Calu3 (cell line): ENCODE data around the gene KLHL2. TPM values are rescaled to one million over a fixed set of nuclear protein-coding genes. Genes with fewer than 3 reads are reported as not detected.
A peak's percentile ranks its signal among the peaks of the same experiment; 100 is the strongest.

Source experiments
- BruUV-seq: library from RNA; stranded (reverse); fragments of 400-500 nt; replicated peaks from 2 replicates; lab custom pipeline; 2021; lab: Mats Ljungman, UMichigan
- CTCF ChIA-PET: fragments of 300-600 bp; sonication (Branson Sonifier 250); formaldehyde crosslinking; loops from one replicate; lab custom pipeline; 2022; ENCODE audit warnings: antibody characterized with exemption; lab: Charles Lee
- DNase-seq: peaks from one replicate; pipeline ENCODE4 v3.0.0; 2022
- H3K27ac Mint-ChIP-seq: one replicate; pipeline ENCODE4 v1.8.0; 2022; ENCODE audit warnings: mixed read lengths; ENCODE audit not compliant: unreplicated experiment
- H3K27me3 Mint-ChIP-seq: one replicate; pipeline ENCODE4 v1.8.0; 2022; ENCODE audit warnings: mixed read lengths; ENCODE audit not compliant: unreplicated experiment
- H3K36me3 Mint-ChIP-seq: one replicate; pipeline ENCODE4 v1.8.0; 2022; ENCODE audit warnings: mild to moderate bottlenecking, moderate library complexity, mixed read lengths; ENCODE audit not compliant: insufficient read depth, unreplicated experiment
- H3K4me1 Mint-ChIP-seq: one replicate; pipeline ENCODE4 v1.8.0; 2022; ENCODE audit warnings: mild to moderate bottlenecking, low read depth, mixed read lengths; ENCODE audit not compliant: unreplicated experiment
- H3K4me3 Mint-ChIP-seq: one replicate; pipeline ENCODE4 v1.8.0; 2022; ENCODE audit warnings: mild to moderate bottlenecking, low read depth, moderate library complexity, mixed read lengths; ENCODE audit not compliant: unreplicated experiment
- H3K9me3 Mint-ChIP-seq: one replicate; pipeline ENCODE4 v1.8.0; 2022; ENCODE audit warnings: low read depth, mixed read lengths; ENCODE audit not compliant: unreplicated experiment
- intact Hi-C: fragments of 100-400 bp; cut with micrococcal nuclease; formaldehyde crosslinking; loops from one replicate; pipeline ENCODE4 v1.10.0; 2022; ENCODE audit not compliant: unreplicated experiment
- total RNA-seq: library from RNA; stranded (reverse); gene quantifications from 2 replicates; pipeline ENCODE4 v1.2.3, GENCODE V29; 2022
- TF ChIP-seq, protein P1 (sequence below): fragments of 200-600 bp; IDR thresholded peaks from one replicate; pipeline ENCODE4 v1.8.0; 2022; ENCODE audit warnings: antibody characterized with exemption; ENCODE audit not compliant: unreplicated experiment

Gene KLHL2
- total RNA-seq, 1 experiment from 2014 or later = 12.9 TPM

DNA sequence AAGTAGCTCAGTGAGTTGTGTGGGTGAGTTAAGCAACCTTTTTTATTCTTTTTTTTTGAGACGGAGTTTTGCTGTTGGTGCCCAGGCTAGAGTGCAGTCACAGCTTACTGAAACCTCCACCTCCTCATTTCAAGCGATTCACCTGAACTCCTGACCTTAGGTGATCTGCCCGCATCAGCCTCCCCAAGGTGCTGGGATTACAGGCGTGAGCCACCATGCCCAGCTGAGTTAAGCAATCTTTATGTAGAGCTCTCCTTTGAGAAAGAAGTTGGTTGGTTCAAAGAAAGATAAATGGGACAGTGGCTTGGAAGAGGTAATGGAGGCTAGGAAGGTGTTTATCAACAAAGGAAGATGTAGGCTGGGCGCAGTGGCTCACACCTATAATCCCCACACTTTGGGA is 123.3 kb downstream of the KLHL2 start:
- no peak for DNase-seq
- CTCF ChIA-PET = no interaction called here
- H3K36me3 Mint-ChIP-seq = peaks cover 38% of the 10 kb centered on the region
- H3K4me1 Mint-ChIP-seq = peaks cover 35% of the 10 kb centered on the region
- intact Hi-C loops = no loop called here
- no peaks in the 10 kb centered on the region for H3K9me3 Mint-ChIP-seq
- no peaks in the 10 kb centered on the region for H3K27me3 Mint-ChIP-seq
- H3K4me3 Mint-ChIP-seq = no peak overlapping the region
- TF ChIP-seq, protein P1, sequence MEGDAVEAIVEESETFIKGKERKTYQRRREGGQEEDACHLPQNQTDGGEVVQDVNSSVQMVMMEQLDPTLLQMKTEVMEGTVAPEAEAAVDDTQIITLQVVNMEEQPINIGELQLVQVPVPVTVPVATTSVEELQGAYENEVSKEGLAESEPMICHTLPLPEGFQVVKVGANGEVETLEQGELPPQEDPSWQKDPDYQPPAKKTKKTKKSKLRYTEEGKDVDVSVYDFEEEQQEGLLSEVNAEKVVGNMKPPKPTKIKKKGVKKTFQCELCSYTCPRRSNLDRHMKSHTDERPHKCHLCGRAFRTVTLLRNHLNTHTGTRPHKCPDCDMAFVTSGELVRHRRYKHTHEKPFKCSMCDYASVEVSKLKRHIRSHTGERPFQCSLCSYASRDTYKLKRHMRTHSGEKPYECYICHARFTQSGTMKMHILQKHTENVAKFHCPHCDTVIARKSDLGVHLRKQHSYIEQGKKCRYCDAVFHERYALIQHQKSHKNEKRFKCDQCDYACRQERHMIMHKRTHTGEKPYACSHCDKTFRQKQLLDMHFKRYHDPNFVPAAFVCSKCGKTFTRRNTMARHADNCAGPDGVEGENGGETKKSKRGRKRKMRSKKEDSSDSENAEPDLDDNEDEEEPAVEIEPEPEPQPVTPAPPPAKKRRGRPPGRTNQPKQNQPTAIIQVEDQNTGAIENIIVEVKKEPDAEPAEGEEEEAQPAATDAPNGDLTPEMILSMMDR = no peak
- peak overlapping the region; percentile 38 for H3K27ac Mint-ChIP-seq
- no TSS peak for BruUV-seq

GRCh38 chr4:165331359-165331758 is 124.0 kb downstream of the KLHL2 start:
- no peak for DNase-seq
- BruUV-seq = no TSS peak
- H3K27ac Mint-ChIP-seq = peak overlapping the region; percentile 38
- H3K9me3 Mint-ChIP-seq = no peaks in the 10 kb centered on the region
- H3K4me3 Mint-ChIP-seq = no peak overlapping the region
- TF ChIP-seq, protein P1 = no peak
- peaks cover 39% of the 10 kb centered on the region for H3K36me3 Mint-ChIP-seq
- H3K27me3 Mint-ChIP-seq = no peaks in the 10 kb centered on the region
- intact Hi-C loops = no loop called here
- CTCF ChIA-PET = no interaction called here
- peaks cover 35% of the 10 kb centered on the region for H3K4me1 Mint-ChIP-seq

DNA sequence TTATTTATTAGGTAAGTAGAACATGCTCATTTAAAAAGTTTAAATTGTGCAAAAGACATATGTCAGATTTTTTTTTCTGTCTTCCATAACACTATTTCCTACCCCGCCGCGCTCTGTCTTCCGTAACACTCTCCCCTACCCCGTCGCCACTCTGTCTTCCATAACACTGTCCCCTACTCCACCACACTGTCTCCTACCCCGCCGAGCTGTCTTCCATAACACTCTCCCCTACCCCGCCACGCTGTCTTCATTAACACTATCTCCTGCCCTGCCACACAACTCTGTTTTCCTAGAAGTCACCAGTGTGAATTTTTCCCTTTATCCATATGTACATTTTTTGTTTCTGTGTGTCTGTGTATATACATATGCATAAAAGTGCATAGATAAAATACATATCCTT is 124.5 kb downstream of the KLHL2 start:
- Mint-ChIP-seq H3K27me3 (no peaks in the 10 kb centered on the region), H3K36me3 (peaks cover 39% of the 10 kb centered on the region), H3K9me3 (no peaks in the 10 kb centered on the region), H3K4me1 (peaks cover 35% of the 10 kb centered on the region), H3K4me3 (no peak overlapping the region), H3K27ac (peak overlapping the region; percentile 38)
- intact Hi-C loops = no loop called here
- BruUV-seq = no TSS peak
- TF ChIP-seq, protein P1 = no peak
- CTCF ChIA-PET = no interaction called here
- DNase-seq = no peak

DNA sequence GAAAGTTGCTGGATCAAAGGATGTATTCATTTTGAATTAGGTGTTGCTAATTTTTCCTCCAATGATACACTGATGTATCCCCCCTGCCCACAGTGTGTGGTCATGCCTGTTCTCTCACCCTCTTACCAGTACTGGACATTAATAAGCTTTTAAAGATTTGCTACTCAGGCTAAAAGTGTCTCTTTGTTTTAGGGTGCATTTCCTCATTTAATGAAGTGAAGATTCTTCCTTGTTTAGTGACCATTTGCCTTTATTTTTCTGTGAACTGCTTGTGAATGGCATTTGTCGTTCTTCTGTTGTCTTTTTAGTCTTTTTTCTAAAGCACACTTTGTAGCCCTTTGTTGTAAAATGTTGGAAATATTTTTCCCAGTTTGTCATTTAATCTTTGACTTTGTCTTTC is 125.1 kb downstream of the KLHL2 start:
- H3K4me3 Mint-ChIP-seq = no peak overlapping the region
- peaks cover 42% of the 10 kb centered on the region for H3K36me3 Mint-ChIP-seq
- no peak for DNase-seq
- H3K27ac Mint-ChIP-seq = peak overlapping the region; percentile 38
- H3K4me1 Mint-ChIP-seq = peaks cover 35% of the 10 kb centered on the region
- intact Hi-C loops = no loop called here
- BruUV-seq = no TSS peak
- CTCF ChIA-PET = no interaction called here
- TF ChIP-seq, protein P1 = no peak
- H3K9me3 Mint-ChIP-seq = no peaks in the 10 kb centered on the region
- no peaks in the 10 kb centered on the region for H3K27me3 Mint-ChIP-seq
